ENCODE measurements around the gene SERPINA1. TPM values are rescaled to one million over a fixed set of nuclear protein-coding genes. Genes with fewer than 3 reads are reported as not detected.

The SERPINA1 gene
- total RNA-seq, 1 experiment from 2014 or later: 9.1 TPM

Other genes starting within 250 kb of the SERPINA1 start
- 5.5 TPM for gene PPP4R4, start 214.3 kb downstream of the SERPINA1 start, total RNA-seq (2021; ENCODE audit: unreplicated experiment)
- not detected for gene SERPINA10, start 95.3 kb downstream of the SERPINA1 start, total RNA-seq (2021; ENCODE audit: unreplicated experiment)
- gene SERPINA6, start 65.3 kb downstream of the SERPINA1 start, total RNA-seq (2021; ENCODE audit: unreplicated experiment): not detected
- gene SERPINA2, start 21.9 kb downstream of the SERPINA1 start, total RNA-seq (2021; ENCODE audit: unreplicated experiment): not detected
- gene SERPINA11, start 64.2 kb upstream of the SERPINA1 start, total RNA-seq (2021; ENCODE audit: unreplicated experiment): not detected
- gene SERPINA9, start 87.6 kb upstream of the SERPINA1 start, total RNA-seq (2021; ENCODE audit: unreplicated experiment): not detected
- gene SERPINA12, start 120.9 kb upstream of the SERPINA1 start, total RNA-seq (2021; ENCODE audit: unreplicated experiment): not detected
- 0.17 TPM for gene SERPINA4, start 172.8 kb upstream of the SERPINA1 start, total RNA-seq (2021; ENCODE audit: unreplicated experiment)
- 3.0 TPM for gene SERPINA5, start 192.8 kb upstream of the SERPINA1 start, total RNA-seq (2021; ENCODE audit: unreplicated experiment)
- 4.3 TPM for gene SERPINA3, start 223.8 kb upstream of the SERPINA1 start, total RNA-seq (2021; ENCODE audit: unreplicated experiment)

All from HCT116 (cell line).